Gastrocnemius medialis (tissue), 4 donors: ENCODE data around the gene DDI1. TPM values are rescaled to one million over a fixed set of nuclear protein-coding genes. Genes with fewer than 3 reads are reported as not detected.

Experiments
- ATAC-seq, 2 donors: fragments of 150-250 bp; one replicate each; pipeline ENCODE4 v1.9.1; 2016
- DNase-seq, 2 donors: peaks; one replicate each; pipeline ENCODE4 v3.0.0-alpha.2; 2019
- H3K27ac ChIP-seq, 4 donors: fragments of 200-600 bp; sonication (generic); 1 replicate in 1 of 4; 2 replicates in 3 of 4; pipeline ENCODE4 v1.5.1; 2016 to 2018; ENCODE audit warnings: mild to moderate bottlenecking in 2 of 4, moderate library complexity in 1 of 4
- H3K27me3 ChIP-seq, 3 donors: fragments of 200-600 bp; sonication (generic) in 2 of 3; 1 replicate in 1 of 3; 2 replicates in 2 of 3; pipeline versions ENCODE4 v1.5.1 to v1.6.0; 2016 to 2019; ENCODE audit warnings: mild to moderate bottlenecking in 1 of 3, moderate library complexity in 1 of 3
- H3K36me3 ChIP-seq, 2 donors: fragments of 200-600 bp; sonication (generic) in 1 of 2; one replicate each; pipeline ENCODE4 v1.5.1; 2017 to 2018
- H3K4me1 ChIP-seq, 2 donors: fragments of 200-600 bp; sonication (generic) in 1 of 2; one replicate each; pipeline ENCODE4 v1.5.1; 2016 to 2017; ENCODE audit warnings: mild to moderate bottlenecking in 2 of 2
- H3K4me3 ChIP-seq, 4 donors: fragments of 200-600 bp; sonication (generic) in 3 of 4; 1 replicate in 1 of 4; 2 replicates in 3 of 4; pipeline ENCODE4 v1.5.1; 2016 to 2019; ENCODE audit warnings: mild to moderate bottlenecking in 2 of 4
- H3K9me3 ChIP-seq, 3 donors: fragments of 200-600 bp; sonication (generic) in 2 of 3; 1 replicate in 1 of 3; 2 replicates in 2 of 3; pipeline ENCODE4 v1.5.1; 2016 to 2019
- POLR2A ChIP-seq, 2 donors: fragments of 450-650 bp; IDR thresholded peaks; one replicate each; pipeline ENCODE4 v1.6.1; 2017; ENCODE audit warnings: antibody characterized with exemption in 2 of 2, mild to moderate bottlenecking in 2 of 2, moderate library complexity in 2 of 2
- in situ Hi-C, 4 donors: fragments of 200-750 bp; cut with MboI; loops; one replicate each; pipeline versions ENCODE4 v1.15.0 to v1.8.0; 2017; ENCODE audit warnings: low sequenced_read_pairs in 4 of 4
- intact Hi-C: fragments of 100-400 bp; cut with DNase I; formaldehyde crosslinking; loops from one replicate; pipeline ENCODE4 v1.15.1; 2023; ENCODE audit warnings: low total_unique reads
- total RNA-seq, 4 donors: library from RNA; depleted of rRNA; stranded (reverse); fragments of >200 nt; gene quantifications; one replicate each; pipeline versions ENCODE4 v1.1.0 to v1.2.3, GENCODE V29; 2016
- TF ChIP-seq, protein P1 (sequence below), 5 experiments: fragments of 450-650 bp in 3 of 5; fragments of 200-600 bp in 2 of 5; sonication (generic) in 2 of 5; IDR thresholded peaks in 4 of 5; conservative IDR thresholded peaks in 1 of 5; 1 replicate in 4 of 5; 2 replicates in 1 of 5; pipeline ENCODE4 v1.5.1; 2016 to 2019; ENCODE audit warnings: antibody characterized with exemption in 5 of 5, mild to moderate bottlenecking in 3 of 5, moderate library complexity in 3 of 5

Gene DDI1
- total RNA-seq, 4 donors from 2014 or later = not detected

DNA sequence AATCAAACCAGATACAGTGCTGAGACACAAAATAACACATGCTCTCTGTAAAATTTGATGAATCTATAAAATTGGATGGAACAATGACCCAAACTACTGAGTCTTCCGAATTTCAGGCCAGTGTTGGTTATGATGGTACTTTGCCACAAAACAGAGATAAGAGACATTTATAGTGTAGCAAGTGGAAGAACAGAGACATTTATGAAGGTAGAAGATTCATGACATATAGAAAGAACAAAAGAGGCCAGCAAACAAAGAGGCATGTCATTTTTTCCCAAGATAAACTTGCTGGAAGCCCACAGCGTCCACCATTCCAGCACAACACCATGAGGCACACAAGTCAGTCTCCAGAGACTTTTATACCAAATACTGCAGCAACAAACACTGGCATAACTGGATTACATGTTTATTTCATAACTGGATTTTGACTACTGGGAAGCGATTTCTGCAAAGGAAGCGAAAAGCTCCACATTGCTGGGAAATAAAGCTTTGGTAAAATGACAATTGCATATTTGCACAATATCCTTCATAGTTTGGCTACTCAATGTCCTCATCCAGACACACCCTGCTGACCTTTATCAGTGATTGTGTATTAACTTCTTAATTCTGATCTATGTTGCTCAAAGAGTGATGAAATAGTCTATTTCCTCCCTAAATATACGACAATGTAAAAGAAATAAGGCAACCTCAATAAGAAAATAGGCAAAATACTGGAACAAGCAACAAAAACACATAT is 17.5 kb downstream of the DDI1 start:
- Histone ChIP-seq H3K4me1 (no peaks in the 10 kb centered on the region), H3K4me3 (no peak overlapping the region), H3K27me3 (no peaks in the 10 kb centered on the region), H3K36me3 (no peaks in the 10 kb centered on the region), H3K9me3 (no peaks in the 10 kb centered on the region), H3K27ac (no peak overlapping the region)
- DNase-seq (no peak), ATAC-seq (no peak)
- in situ Hi-C loops = no loop called here
- intact Hi-C loops = no loop called here
- TF ChIP-seq, protein P1, sequence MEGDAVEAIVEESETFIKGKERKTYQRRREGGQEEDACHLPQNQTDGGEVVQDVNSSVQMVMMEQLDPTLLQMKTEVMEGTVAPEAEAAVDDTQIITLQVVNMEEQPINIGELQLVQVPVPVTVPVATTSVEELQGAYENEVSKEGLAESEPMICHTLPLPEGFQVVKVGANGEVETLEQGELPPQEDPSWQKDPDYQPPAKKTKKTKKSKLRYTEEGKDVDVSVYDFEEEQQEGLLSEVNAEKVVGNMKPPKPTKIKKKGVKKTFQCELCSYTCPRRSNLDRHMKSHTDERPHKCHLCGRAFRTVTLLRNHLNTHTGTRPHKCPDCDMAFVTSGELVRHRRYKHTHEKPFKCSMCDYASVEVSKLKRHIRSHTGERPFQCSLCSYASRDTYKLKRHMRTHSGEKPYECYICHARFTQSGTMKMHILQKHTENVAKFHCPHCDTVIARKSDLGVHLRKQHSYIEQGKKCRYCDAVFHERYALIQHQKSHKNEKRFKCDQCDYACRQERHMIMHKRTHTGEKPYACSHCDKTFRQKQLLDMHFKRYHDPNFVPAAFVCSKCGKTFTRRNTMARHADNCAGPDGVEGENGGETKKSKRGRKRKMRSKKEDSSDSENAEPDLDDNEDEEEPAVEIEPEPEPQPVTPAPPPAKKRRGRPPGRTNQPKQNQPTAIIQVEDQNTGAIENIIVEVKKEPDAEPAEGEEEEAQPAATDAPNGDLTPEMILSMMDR (IDR thresholded peaks at IDR 0.05 in 4 of 5, conservative IDR thresholded peaks at IDR 0.05 in 1 of 5) = no peak
- no peak for TF ChIP-seq POLR2A (IDR thresholded peaks at IDR 0.05)

DNA sequence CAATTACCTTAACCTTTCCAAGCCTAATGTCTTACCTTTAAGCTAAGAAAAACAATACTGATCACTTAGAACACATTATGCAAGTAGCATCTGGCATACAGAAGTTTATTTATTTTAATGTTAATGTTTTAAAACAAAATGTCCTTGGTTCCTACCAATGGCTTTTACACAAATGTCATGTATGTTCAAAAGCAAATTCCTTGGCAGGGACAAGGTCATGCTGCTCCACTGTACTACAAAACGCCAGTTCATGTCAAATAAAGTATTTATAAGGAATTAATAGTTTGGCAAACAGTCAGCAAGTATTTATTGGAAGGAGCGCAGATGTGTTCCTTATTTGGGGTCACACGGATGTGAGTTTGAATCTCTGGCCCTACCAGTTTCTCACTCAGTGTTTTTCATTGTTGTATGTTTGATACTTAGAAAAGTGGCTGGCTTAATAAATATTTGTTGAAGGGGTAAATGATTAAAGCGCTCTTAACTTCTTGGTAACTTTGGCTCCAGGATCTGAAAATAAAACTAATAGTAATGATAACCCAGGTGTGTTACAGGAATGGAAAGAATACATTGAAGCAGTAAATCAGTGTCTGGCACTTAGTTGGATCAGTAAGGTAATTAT is 18.6 kb downstream of the DDI1 start:
- Histone ChIP-seq H3K9me3 (no peaks in the 10 kb centered on the region), H3K27ac (no peak overlapping the region), H3K36me3 (no peaks in the 10 kb centered on the region), H3K4me3 (no peak overlapping the region), H3K4me1 (no peaks in the 10 kb centered on the region), H3K27me3 (no peaks in the 10 kb centered on the region)
- in situ Hi-C loops = no loop called here
- ATAC-seq = no peak
- intact Hi-C loops = no loop called here
- DNase-seq = no peak
- TF ChIP-seq, protein P1 (IDR thresholded peaks at IDR 0.05 in 4 of 5, conservative IDR thresholded peaks at IDR 0.05 in 1 of 5) = no peak
- no peak for TF ChIP-seq POLR2A (IDR thresholded peaks at IDR 0.05)

DNA sequence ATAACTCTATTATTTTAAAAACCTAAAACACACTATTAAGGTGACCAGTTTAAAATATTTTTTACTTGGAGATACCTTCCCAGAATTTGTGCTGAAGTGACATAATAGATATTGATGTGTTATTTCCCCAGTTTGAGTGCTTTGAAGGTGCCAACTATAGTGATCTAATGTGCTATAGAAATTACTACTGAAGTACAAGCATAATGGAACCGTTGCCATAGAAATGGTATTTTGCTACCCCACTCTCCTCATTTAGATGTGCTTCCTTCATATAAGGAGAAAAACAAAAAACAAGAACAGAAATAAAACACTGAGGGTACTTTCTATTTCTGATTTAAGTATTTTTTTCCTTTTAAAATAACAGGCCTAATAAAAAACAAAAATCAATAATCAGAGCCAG is 19.2 kb downstream of the DDI1 start:
- Histone ChIP-seq H3K4me1 (no peaks in the 10 kb centered on the region), H3K4me3 (no peak overlapping the region), H3K9me3 (no peaks in the 10 kb centered on the region), H3K27me3 (no peaks in the 10 kb centered on the region), H3K27ac (no peak overlapping the region), H3K36me3 (no peaks in the 10 kb centered on the region)
- no peak for DNase-seq
- ATAC-seq = no peak
- TF ChIP-seq, protein P1 (IDR thresholded peaks at IDR 0.05 in 4 of 5, conservative IDR thresholded peaks at IDR 0.05 in 1 of 5) = no peak
- no peak for TF ChIP-seq POLR2A (IDR thresholded peaks at IDR 0.05)
- in situ Hi-C loops (no loop called here), intact Hi-C loops (no loop called here)

DNA sequence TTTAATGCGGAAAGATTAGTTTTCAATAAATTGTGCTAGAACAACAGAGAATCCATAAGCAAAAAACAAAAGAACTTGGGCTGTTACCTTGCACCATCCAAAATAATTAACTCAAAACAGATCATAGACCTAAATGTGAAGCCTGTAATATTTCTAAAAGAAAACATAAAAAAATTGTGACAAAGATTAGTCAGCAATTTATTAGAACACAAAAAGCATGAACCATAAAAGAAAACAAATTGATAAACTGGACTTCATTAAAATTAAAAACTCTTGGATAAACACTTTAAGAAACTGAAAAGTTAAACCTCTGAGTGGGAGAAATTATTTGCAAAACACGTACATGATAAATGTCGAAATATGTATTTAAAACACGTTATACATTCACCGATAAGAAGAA is 21.5 kb downstream of the DDI1 start:
- H3K4me3 ChIP-seq = no peak overlapping the region
- no peak overlapping the region for H3K27ac ChIP-seq
- no peaks in the 10 kb centered on the region for H3K27me3 ChIP-seq
- intact Hi-C loops = no loop called here
- no peaks in the 10 kb centered on the region for H3K36me3 ChIP-seq
- DNase-seq = no peak
- in situ Hi-C loops = no loop called here
- H3K4me1 ChIP-seq = no peaks in the 10 kb centered on the region
- no peak for ATAC-seq
- H3K9me3 ChIP-seq = no peaks in the 10 kb centered on the region
- TF ChIP-seq POLR2A (IDR thresholded peaks at IDR 0.05) = no peak
- TF ChIP-seq, protein P1 (IDR thresholded peaks at IDR 0.05 in 4 of 5, conservative IDR thresholded peaks at IDR 0.05 in 1 of 5) = no peak
